GM19025 (cell line): Measurements from ENCODE around the gene PPP1R12B.
"Not testable (repeated sequence)": the region's sequence is repeated elsewhere in the genome, so short reads cannot be mapped to it uniquely, and the experiment has no call there.

Experiments used
- ATAC-seq: cut with Tn5 transposase; IDR thresholded peaks from one replicate; pipeline ENCODE4 v1.9.1; 2021; ENCODE audit warnings: mild to moderate bottlenecking, low read depth, moderate library complexity; ENCODE audit not compliant: unreplicated experiment

PPP1R12B gene

GRCh38 chr1:202398439-202398838 lies 49.9 kb downstream of the PPP1R12B start:
- not testable (repeated sequence) for ATAC-seq

DNA sequence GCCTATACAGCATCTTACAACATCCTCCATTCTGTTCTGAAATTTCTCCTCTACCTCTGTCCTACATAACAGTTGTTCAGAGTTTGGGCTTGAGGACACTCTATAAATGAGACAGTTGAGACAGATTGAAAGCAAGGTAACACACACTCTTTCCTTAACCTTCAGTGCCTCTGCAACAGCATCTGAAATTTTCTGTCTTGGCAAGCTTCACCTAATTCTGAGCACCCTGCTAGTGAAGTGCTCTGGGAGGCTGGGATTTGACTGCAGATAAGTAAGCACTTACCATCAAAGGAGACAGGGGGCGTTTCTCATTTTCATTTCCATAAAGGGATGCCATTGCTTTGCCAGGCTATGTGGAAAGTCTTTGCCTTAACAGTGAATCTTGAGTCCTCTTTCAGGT lies 53.3 kb downstream of the PPP1R12B start:
- not testable (repeated sequence) for ATAC-seq

GRCh38 chr1:202403381-202403780 lies 54.9 kb downstream of the PPP1R12B start:
- ATAC-seq, result not testable (repeated sequence)

- no peak for ATAC-seq
These were observed 57.4 kb downstream of the PPP1R12B start for GRCh38 chr1:202405928-202406327.

- not testable (repeated sequence) for ATAC-seq
These were observed 58.4 kb downstream of the PPP1R12B start for GRCh38 chr1:202406896-202407295.

DNA sequence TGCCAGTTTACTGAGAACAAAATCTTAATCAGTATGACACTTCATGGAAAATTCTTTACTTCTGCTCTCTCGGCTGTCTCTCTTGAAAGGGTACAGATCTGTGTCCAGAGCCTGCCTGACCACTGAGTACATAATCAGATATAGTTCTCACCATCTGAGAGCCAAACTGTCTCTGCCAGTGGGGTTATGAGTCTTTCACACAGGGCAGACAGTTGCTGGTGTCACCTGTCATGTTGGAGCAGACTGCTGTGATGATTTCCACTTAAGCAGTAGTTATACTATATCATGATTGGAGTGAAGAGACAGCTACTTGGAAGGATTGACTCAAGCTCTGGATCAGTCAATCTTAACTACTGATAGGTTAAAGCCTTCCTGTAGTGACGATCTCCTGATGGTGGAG lies 58.9 kb downstream of the PPP1R12B start:
- ATAC-seq, result not testable (repeated sequence)

GRCh38 chr1:202410251-202410650 lies 61.8 kb downstream of the PPP1R12B start:
- ATAC-seq, result not testable (repeated sequence)

- ATAC-seq, result not testable (repeated sequence)
These were observed 62.4 kb downstream of the PPP1R12B start for GRCh38 chr1:202410854-202411357.

GRCh38 chr1:202411422-202411821 lies 62.9 kb downstream of the PPP1R12B start:
- ATAC-seq, result no peak

DNA sequence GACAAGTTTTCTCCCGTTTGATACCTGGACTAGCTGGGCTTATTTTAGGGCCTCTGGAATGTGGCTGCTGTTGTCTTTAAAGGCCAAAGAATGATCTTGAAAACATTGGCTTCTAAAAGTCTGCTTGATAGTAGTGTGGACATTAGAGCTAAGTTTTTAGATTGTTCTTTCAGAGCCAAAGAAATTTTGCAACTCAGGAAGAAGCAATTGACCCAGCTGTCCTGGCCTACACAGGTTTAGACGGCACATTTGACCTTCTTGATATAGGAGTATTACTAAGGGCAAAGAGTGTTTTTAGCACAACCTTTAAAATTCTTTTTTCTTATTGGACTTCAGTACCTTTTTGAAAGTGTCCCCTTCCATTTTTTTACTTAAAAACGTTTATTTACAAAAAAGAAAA lies 63.9 kb downstream of the PPP1R12B start:
- ATAC-seq, result not testable (repeated sequence)

DNA sequence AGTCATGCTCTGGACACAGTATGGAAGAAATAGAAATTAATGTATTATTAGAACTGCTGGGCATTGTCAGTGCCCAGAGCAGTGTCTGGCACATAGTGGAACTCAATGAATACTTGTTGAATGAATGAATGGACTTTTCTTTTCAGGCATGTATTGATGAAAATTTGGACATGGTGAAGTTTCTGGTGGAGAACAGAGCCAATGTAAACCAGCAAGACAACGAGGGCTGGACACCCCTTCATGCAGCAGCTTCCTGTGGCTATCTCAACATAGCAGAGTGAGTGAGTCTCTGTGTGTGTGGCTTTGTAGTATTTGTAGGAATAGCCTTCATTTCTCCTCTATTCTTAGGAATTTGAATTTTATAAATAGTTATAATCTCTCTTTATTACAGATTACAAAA lies 68.1 kb downstream of the PPP1R12B start:
- ATAC-seq, result no peak

DNA sequence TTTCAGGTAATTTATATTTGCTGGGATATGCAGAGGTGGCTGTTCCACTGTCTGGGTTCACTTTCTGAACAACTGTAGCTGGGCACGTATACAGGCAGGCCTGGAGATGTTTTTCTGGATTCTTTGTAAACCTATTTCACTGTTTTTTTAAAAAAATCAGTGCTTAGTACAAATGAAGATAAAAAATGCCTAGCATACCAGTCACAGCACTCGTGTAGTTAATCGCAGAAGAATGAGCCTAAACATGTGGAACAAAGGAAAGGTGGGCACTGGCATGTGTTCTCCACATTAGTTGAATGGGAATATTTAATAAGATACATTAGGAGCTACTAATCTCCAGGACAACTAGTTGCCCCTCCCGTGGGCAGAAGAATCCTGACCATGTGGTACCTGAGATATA lies 68.6 kb downstream of the PPP1R12B start:
- ATAC-seq, result not testable (repeated sequence)

DNA sequence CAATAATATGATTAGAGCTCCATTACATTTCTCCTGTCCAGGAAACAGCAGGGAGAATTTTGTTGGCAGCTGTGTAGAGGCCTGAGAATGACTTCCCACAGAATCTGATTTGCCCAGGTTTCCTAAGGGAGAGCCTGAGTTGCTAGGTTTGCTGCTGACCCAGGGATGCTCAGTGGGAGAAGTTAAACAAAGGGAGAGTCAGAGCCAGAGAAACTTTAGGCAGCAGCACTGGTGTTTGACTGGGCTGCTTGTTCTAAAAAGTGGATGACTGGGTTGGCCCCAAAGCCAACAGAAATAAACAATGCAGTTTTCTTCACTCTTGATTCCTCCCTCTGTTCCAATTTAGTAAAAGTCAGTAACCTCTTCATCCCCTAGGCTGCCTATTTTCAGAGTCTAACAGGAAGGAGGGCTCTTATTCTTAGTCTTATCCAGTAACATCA lies 69.3 kb downstream of the PPP1R12B start:
- not testable (repeated sequence) for ATAC-seq

GRCh38 chr1:202419731-202420130 lies 71.2 kb downstream of the PPP1R12B start:
- ATAC-seq, result not testable (repeated sequence)

GRCh38 chr1:202420422-202421094 lies 72.1 kb downstream of the PPP1R12B start:
- not testable (repeated sequence) for ATAC-seq

- ATAC-seq, result not testable (repeated sequence)
These were observed 74.2 kb downstream of the PPP1R12B start for GRCh38 chr1:202422709-202423108.

GRCh38 chr1:202424260-202424659 lies 75.8 kb downstream of the PPP1R12B start:
- not testable (repeated sequence) for ATAC-seq

GRCh38 chr1:202430111-202430510 lies 81.6 kb downstream of the PPP1R12B start:
- ATAC-seq, result not testable (repeated sequence)

GRCh38 chr1:202432338-202432737 lies 83.8 kb downstream of the PPP1R12B start:
- not testable (repeated sequence) for ATAC-seq

DNA sequence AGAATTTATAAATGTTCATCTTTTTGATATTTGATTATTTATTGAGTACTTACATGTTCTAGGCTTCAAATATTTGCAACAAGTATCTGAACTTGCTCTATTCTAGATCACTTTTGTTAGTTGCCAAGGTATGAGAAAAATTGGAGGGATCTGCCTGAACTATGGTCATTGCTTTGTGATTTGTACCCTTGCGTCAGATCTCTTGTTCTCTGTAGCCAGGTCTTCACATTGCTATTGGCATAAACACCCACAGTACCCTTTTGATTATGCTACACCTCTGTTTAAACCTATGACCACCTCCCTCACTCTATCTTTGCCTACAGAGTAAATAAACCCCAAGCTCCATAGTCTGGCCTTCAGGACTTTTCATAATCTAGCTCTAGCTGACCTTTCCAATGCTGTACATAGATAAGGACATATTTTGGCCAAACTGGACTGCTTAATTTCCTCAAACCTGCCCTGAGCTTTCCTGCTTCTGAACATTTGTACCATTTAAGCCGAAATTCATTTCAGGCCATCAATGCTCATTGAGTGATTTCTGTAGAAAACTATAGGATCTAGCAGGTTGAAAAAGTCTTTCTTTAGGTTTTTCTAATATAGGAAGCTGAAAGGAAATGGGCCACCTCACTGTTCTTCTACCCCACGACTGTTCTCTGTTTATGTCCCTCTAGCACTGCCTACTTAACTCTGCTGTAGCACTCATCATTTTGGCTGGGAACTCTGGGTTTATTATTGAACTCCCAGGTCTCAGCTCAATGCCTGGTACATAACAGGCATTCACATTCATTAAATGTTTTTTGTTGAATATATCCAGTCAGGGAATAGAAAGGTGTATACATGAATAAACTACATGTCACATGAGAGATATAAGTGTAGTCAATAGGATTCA lies 84.9 kb downstream of the PPP1R12B start:
- ATAC-seq, result no peak

GRCh38 chr1:202434059-202434458 lies 85.6 kb downstream of the PPP1R12B start:
- no peak for ATAC-seq
